ENCODE data around the gene ZNF23.

- TF ChIP-seq GLIS3 (CRISPR knock-in tag; IDR thresholded peaks at IDR 0.05) (no peak), RARB (CRISPR knock-in tag; IDR thresholded peaks at IDR 0.05) (no peak), SNAI2 (CRISPR knock-in tag; IDR thresholded peaks at IDR 0.05) (no peak), PATZ1 (CRISPR knock-in tag; IDR thresholded peaks at IDR 0.05; ENCODE audit: borderline replicate concordance) (no peak), POU6F1 (CRISPR knock-in tag; IDR thresholded peaks at IDR 0.05; ENCODE audit: borderline replicate concordance, low read depth) (no peak), ZFP30 (CRISPR knock-in tag; IDR thresholded peaks at IDR 0.05) (no peak), CSDC2 (CRISPR knock-in tag; IDR thresholded peaks at IDR 0.05) (no peak), ARNTL (CRISPR knock-in tag; IDR thresholded peaks at IDR 0.05; ENCODE audit: borderline replicate concordance, low read depth) (no peak), ZNF565 (CRISPR knock-in tag; conservative IDR thresholded peaks at IDR 0.05; ENCODE audit: low read depth) (no peak), OSR1 (CRISPR knock-in tag; IDR thresholded peaks at IDR 0.05) (no peak), ISL1 (CRISPR knock-in tag; IDR thresholded peaks at IDR 0.05) (no peak), BACH2 (CRISPR knock-in tag; IDR thresholded peaks at IDR 0.05; ENCODE audit: borderline replicate concordance) (no peak)
These were observed 29.0 kb upstream of the ZNF23 start for GRCh38 chr16:71491054-71491453.

All from SK-N-SH treated with all-trans-retinoic acid at 6 μM for 48 hours (cell line).